ENCODE data around the gene KHSRP.

DNA sequence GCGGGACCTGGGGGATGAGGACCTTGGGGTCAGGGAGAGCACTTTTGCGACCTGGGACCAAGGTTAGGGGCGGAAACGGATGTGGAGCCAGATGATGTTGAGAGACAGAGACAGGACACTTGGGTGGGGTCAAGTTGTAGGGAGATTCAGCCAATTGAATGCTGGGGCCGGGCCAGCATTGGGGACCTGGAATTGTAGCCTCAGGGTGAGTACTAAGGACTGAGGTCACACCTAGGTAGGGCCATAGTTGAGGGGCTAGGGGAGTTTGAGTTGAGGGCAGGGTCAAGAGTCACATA lies 50.9 kb downstream of the KHSRP start:
- TF ChIP-seq POLR2A (IDR thresholded peaks at IDR 0.05) (no peak), CTCF (IDR thresholded peaks at IDR 0.05) (no peak)
